ENCODE results near the gene EXOSC2.

The EXOSC2 gene

GRCh38 chr9:130746434-130747212 is 53.0 kb downstream of the EXOSC2 start:
- TF ChIP-seq EZH2phosphoT487 (conservative IDR thresholded peaks at IDR 0.05; ENCODE audit: low read length) (no peak), CTCF (IDR thresholded peaks at IDR 0.05; ENCODE audit: insufficient read depth, low read length, poor library complexity, severe bottlenecking) (no peak)
- no peak overlapping the region for H3K27ac ChIP-seq (ENCODE audit: low read depth, low read length)

GRCh38 chr9:130751631-130752355 is 58.2 kb downstream of the EXOSC2 start:
- Histone ChIP-seq H3F3A (ENCODE audit: insufficient read depth) (no peaks in the 10 kb centered on the region), H3K9ac (ENCODE audit: low read length) (no peak overlapping the region), H3K4me2 (ENCODE audit: low read depth, low read length, poor library complexity, severe bottlenecking) (no peak overlapping the region), H3K27me3 (ENCODE audit: low read length) (no peaks in the 10 kb centered on the region), H3K4me3 (ENCODE audit: insufficient read depth, low read length, poor library complexity, severe bottlenecking) (no peak overlapping the region), H3K79me2 (ENCODE audit: insufficient read depth, low read length) (no peaks in the 10 kb centered on the region), H3K27ac (ENCODE audit: low read depth, low read length) (no peak overlapping the region), H4K20me1 (ENCODE audit: low read depth, low read length) (peaks cover 8% of the 10 kb centered on the region), H2AFZ (ENCODE audit: low read depth, low read length, severe bottlenecking) (no peak overlapping the region), H3K9me2 (replicated peaks; ENCODE audit: insufficient read depth, low read length) (no peaks in the 10 kb centered on the region), H3K9me3 (ENCODE audit: insufficient read depth, low read length) (no peaks in the 10 kb centered on the region), H3K36me3 (ENCODE audit: low read length) (no peaks in the 10 kb centered on the region)
- no peak for TF ChIP-seq EZH2phosphoT487 (conservative IDR thresholded peaks at IDR 0.05; ENCODE audit: low read length)
- no peak for TF ChIP-seq CTCF (IDR thresholded peaks at IDR 0.05; ENCODE audit: insufficient read depth, low read length, poor library complexity, severe bottlenecking)

More at GRCh38 chr9:130746434-130747212, 53.0 kb downstream of the EXOSC2 start:
- no peak overlapping the region for H3K9ac ChIP-seq (ENCODE audit: low read length)
- no peaks in the 10 kb centered on the region for H3K36me3 ChIP-seq (ENCODE audit: low read length)
- no peaks in the 10 kb centered on the region for H3K9me3 ChIP-seq (ENCODE audit: insufficient read depth, low read length)
- H3K4me2 ChIP-seq (ENCODE audit: low read depth, low read length, poor library complexity, severe bottlenecking) = no peak overlapping the region
- no peaks in the 10 kb centered on the region; the same call in 1 of the 2 replicates for H4K20me1 ChIP-seq (ENCODE audit: low read depth, low read length)
- no peak overlapping the region for H3K4me3 ChIP-seq (ENCODE audit: insufficient read depth, low read length, poor library complexity, severe bottlenecking)
- no peak overlapping the region for H2AFZ ChIP-seq (ENCODE audit: low read depth, low read length, severe bottlenecking)
- H3K9me2 ChIP-seq (replicated peaks; ENCODE audit: insufficient read depth, low read length) = no peaks in the 10 kb centered on the region
- H3F3A ChIP-seq (ENCODE audit: insufficient read depth) = no peaks in the 10 kb centered on the region
- H3K27me3 ChIP-seq (ENCODE audit: low read length) = no peaks in the 10 kb centered on the region
- H3K79me2 ChIP-seq (ENCODE audit: insufficient read depth, low read length) = no peaks in the 10 kb centered on the region

Data from SU-DHL-6 (cell line).